Measurements from ENCODE around the gene CCDC142. TPM values are rescaled to one million over a fixed set of nuclear protein-coding genes. Genes with fewer than 3 reads are reported as not detected.

Gene CCDC142, protein sequence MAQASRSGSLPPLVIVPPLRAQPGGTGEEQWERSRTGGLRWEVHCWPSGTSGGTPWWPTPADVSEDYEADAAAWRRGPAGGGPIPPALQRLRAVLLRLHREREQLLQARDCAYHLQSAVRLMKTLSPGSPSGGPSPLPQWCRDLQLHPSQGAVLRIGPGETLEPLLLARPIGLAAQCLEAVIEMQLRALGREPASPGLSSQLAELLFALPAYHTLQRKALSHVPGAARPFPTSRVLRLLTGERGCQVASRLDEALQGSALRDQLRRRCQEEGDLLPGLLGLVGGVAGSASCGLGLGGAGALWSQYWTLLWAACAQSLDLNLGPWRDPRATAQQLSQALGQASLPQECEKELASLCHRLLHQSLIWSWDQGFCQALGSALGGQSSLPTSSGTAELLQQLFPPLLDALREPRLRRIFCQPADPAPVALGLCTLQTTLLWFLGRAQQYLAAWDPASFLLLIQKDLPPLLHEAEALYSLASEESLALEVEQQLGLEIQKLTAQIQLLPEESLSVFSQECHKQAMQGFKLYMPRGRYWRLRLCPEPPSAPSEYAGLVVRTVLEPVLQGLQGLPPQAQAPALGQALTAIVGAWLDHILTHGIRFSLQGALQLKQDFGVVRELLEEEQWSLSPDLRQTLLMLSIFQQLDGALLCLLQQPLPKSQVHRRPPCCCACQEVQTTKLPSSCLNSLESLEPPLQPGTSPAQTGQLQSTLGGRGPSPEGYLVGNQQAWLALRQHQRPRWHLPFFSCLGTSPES
- total RNA-seq, result 4.6 TPM

DNA sequence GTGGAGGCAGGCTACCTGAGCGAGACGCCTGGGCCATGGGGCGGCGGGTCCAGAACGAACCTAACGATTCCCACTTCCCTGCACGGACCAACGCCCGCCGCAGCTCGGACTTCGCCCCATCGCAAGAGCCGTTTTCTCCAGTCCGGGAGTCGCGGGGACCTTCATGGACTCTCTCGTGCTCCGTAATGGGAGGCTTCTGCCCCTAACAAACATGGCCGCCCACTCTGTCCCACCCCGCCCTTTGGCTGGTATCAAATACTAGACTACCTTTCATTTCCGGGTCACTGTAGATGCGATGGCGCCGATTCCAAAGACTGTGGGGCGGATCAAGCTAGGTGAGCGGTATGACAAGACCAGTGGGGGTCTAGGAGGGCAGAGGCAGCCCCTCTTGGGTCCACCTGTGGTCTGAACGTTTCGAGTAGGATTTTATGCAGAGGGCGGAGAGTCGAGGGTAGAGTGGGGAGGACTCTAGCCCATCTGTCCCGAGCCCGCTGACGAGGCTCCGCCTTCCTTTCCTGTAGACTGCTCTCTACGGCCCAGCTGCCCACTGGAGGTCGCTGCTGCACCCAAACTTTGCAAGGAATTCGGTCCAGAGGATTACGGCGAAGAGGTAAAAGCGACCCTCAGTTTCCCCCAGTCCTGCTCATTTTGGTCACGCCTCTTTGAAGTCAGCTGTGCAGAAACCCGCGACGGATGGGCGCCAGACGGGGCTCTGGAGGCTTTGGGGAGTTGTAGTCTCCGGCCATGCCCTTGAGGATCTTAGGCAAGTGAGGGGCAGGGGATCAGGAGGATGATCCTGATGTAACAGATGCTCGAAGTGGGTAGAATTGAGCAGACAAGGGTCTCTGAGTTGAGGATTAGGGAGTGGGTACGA, at the start of gene CCDC142, which contains the start of gene TTC31:
Gene CCDC142, minus strand, starts transcription at position 198 of the 874 bp plus-strand sequence. Its CDS starts 161 bp downstream, at position 37.
Gene TTC31, plus strand, starts transcription at position 281 of the 874 bp plus-strand sequence. Its CDS starts 15 bp downstream, at position 296.
- peak; percentile 98 for ATAC-seq

DNA sequence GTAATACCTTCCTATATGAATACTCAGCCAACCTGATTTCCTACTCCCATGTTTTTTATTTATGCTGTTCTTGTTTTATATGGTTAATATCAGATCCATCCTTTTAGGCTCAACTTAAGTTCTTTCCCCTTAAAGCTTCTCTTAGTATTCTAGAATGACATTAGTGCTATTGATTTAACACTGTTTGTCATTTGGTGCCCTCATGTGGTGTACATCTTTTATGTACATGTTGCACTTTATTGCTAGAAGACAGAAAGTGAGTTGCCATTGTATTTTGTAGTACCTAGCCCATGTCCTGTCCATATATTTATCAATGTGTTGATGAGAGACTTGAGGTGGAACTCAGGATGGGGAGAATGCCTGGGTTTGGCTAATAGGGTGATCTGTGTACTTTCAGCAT, 49.4 kb upstream of the CCDC142 start:
- ATAC-seq, result no peak

DNA sequence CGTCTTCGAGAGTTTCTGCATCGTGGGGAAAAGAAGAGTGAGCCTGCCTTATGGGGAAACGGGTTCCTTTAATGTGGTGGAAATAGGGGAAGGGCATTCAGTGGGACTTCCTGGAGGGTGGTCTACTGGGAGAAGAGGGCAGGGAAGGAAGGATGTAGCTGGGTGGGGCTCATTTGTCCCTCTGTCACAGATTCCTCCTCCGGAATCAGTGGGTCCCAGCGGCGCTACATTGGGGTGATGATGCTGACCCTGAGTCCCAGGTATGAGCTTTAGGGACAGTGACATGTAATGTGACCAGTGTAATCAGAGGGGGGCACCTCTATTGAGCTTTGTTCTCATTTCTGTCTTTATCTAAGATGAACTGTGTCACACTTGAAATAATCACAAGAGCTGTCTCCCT, 48.9 kb upstream of the CCDC142 start:
- ATAC-seq, result no peak

DNA sequence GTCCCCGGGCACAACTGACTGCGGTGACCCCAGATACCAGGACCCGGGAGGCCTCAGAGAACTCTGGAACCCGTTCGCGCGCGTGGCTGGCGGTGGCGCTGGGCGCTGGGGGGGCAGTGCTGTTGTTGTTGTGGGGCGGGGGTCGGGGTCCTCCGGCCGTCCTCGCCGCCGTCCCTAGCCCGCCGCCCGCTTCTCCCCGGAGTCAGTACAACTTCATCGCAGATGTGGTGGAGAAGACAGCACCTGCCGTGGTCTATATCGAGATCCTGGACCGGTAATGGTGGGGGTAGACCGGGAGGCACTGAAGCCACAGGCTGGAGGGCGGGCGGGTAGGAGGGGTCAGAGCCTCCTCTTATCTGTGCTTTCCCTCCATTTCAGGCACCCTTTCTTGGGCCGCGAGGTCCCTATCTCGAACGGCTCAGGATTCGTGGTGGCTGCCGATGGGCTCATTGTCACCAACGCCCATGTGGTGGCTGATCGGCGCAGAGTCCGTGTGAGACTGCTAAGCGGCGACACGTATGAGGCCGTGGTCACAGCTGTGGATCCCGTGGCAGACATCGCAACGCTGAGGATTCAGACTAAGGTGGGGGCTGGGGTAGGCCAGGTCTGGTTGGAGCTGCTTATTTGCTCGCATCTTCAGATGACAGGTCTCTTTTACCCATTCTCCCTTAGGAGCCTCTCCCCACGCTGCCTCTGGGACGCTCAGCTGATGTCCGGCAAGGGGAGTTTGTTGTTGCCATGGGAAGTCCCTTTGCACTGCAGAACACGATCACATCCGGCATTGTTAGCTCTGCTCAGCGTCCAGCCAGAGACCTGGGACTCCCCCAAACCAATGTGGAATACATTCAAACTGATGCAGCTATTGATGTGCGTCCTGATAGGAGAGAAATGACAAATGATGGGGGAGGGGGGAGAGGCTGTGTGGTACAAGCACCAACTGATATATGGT, 47.7 kb upstream of the CCDC142 start:
- ATAC-seq, result peak; percentile 1

DNA sequence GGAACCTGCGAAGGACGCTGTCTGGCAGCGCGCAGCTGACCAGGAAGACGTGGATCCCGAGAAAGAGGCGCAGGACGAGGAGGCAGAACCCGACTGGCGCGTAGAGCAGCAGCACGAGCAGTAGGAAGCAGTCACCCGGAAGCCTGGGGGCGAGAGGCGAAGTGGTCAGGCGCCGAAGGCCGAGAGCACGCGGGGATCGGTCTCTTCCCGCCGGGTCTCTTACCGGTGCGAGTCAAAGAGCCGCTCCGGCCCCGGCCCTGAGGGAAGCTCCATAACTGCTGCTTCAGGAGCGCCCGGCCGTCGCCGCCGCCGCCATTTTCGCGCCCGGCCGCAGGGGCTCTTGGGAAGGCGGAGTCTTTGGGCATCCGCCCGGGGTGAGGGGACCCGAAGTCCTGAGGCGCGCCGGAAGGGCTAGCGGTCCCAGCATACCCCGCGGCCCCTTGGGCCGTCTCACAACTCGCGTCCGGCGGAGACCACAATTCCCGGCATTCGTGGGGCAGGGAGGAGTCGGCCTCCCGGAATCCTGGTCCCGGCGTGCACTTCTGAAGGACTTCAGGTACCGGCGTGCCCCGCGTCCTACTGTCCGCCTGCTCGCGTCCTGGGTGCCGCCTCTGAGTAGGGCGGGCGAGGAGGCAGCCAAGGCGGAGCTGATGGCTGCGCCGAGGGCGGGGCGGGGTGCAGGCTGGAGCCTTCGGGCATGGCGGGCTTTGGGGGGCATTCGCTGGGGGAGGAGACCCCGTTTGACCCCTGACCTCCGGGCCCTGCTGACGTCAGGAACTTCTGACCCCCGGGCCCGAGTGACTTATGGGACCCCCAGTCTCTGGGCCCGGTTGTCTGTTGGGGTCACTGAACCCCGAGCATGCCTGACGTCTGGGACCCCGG, 46.8 kb upstream of the CCDC142 start, which contains the start of the genes AUP1 and HTRA2:
Gene AUP1, minus strand, starts transcription at position 350 of the 882 bp plus-strand sequence. Its CDS starts 77 bp downstream, at position 273.
Gene HTRA2, plus strand, starts transcription at position 577 of the 882 bp plus-strand sequence. Its CDS starts 74 bp downstream, at position 651.
- ATAC-seq, result peak; percentile 90

DNA sequence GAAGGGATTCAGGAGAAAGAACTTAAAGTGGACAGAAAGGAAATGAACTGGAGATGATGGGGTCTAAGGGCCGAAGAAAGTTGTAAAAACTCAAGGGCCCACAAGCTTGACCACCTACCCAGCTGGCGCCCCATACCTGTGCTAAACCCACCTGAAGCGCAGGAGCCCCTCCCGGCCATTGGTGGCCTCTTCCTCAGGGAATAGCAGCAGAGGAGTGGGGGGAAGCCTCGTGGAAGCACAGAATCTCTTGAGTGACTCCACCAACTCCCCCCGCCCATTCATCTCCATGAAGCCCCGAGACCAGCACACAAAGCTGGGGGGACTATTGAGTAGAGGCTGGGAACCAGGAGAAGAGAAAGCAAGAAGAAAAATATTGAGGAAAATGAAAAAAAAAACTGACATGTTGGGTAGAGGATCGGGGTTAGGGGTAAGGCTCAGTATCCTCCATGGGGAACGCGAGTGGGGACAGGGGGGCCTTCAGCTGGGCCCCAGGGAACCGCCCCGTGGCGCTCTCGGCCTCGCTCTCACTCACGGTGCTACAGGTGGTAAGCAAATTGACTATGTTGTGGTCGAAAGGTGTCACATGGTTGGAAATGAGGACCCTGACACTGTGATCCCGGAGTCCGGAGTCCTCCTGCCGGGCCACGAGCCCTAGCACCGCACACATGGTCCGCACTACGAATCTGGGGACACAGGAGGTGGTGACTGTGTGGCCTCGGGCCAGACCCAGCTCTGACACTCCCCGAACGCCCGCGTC, 46.0 kb upstream of the CCDC142 start:
- ATAC-seq, result no peak

DNA sequence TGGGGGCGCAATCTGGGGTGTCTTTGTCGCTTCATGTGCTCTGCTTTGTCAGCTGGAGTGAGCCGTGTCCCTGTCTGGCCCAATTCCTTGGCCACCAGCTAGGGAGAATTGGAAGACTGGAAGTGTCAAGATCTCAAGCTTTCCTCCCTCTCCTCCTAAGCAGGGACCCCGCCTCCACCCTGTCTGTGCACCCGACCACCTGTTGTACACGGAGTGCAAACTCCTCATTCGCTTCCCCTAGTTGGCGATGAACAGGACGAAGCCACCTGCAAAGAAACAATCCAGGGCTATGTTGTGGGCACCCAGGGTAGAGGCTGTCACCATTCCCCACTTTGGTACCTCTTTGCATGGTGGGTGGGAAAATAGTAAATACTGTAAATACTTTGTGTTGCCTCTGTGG, 44.9 kb upstream of the CCDC142 start:
- no peak for ATAC-seq

DNA sequence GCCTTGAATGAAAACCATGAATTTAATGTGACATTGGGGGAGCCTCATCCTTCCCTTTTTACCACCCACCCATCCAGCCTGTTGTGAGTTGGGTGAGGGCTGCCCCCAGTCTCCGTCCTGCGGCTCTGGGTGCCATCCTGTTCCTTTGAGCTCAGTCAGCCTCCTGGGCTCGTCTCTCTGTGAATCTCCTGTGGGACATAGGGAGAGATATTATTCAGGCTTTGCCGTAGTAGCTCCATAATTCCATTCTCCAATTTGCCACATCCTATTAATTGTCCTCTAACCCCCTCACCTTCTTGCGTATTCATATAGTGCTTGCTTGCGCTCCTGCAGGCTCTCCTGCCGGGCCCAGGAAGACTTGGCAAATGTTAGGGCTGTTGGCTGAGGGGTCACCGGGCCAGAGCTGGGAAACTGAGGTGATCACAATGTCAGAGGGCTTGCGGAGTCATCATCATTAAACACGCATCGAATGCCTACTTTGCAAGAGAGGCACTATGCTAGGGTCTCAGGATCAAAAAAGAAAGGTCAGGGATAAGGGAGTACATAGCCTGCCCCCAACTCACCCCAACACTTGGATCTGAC, 43.9 kb upstream of the CCDC142 start:
- no peak for ATAC-seq

DNA sequence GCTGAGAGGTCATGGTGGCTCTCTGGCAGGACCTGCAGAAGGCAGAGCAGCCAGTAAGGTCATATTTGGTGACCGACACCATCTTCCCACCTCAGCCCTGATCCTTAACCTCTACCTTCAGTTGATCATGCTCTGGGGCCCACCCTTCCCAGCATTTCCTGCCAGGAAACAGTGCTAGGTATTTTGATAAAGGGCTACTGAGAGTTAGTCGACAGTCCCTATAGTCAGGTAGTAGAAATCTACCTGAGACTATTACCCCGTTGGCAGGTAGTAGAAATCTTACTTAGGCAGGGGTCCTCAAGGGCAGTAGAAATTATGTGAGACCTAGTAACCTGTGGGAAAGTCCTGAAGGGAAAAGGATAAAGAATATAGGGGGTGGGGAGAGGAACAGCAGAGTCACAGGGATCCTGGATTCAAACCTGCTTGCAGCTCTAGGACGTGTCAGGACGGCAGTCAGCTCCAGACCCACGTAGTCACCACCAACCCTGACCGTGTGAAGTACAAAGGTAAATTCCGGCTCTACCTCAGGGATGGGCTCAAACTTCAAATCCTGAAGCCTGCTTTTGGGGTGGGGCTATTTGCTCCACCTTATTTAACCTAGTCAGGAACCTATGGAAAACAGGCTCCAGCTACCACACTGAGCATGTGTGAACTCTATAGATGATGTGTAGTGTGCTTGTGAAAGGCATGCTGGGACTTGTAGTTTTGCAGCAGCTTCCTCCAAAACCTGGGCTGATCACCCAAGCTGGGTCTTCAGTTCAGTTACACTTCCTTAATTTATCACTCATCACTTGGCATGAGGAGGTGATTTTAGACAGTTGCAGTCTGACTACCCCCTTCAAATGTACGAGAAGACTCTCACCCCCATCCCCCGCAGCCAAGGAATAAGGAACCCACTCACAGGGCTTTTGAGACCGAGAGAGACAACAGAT, 43.2 kb upstream of the CCDC142 start, which contains the start of gene DQX1:
Gene DQX1, minus strand, starts transcription at position 515 of the 932 bp plus-strand sequence. Its CDS starts 502 bp downstream, at position 13.
- ATAC-seq, result peak; percentile 74

DNA sequence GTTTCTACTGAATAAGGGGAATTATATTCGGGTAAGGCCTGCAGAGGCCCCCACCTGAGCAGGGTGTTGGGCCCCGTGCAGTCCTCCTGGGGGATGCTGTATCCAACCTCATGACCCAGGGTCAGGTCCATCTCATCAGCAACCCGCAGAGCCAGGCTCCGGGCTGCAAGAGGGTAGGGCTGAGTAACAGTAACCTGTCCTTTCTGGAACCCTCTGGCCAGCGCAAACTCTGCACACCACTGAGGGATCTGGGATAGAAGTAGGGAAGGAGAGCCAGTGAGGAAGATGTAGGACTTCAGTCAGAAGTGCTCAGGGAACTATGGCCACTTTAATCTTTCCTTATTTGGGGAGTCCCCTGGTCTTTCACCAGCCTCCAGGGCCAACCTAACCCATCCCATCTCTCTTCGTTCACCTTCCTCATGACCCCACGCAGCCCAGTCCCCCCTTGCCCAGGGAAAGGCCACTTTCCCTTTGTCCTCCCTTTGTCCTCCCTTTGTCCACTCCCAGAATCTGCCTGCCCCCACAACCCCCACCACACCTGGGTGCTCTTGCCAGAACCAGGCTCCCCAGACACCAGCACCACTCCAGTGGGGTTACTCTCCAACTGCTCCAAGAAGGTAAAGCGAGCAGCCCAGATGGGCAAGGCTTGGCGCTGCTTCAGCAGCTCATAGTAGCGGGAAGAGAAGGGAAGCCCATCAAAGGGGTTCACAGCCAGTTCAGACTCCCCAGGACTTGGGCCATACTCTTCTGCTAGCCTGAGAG, 42.3 kb upstream of the CCDC142 start:
- no peak for ATAC-seq

DNA sequence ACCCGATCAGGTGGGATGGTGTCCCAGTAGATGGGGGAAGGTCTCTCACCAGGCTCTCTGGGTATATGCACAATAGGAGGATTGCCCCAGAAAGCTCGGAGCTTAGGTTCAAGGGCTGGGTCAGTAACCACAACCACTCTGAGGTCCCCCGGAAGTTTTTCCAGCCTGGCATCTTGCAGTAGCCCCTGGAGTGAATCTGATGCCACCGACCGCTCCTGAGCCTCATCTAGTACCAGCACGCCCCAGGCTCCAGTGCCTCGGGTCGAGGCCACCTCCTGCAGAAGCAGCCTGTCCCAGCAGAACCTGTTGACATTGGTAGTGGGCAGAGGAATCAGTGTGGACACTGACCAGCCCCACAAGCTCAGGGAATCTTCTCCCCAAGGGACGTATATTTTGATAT, 41.2 kb upstream of the CCDC142 start:
- ATAC-seq, result no peak

DNA sequence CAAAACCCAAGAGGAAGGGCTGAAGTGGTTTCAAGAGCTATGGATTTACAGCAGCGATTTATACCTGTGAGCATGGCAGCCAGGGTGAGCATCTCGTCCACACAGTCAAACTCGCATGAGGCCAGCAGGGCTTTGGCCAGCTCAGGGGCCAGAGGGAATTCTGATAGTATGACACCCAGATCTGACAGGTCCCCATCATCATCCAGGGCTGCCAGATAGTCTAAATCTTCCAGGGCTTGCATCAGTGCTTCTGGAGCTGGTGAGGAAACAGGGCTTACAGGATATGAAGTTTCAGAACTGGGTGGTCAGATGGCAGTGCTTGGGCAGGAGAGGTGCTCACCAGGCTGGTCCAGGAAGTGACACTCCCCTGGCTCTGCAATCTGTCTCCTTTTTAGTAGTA, 39.7 kb upstream of the CCDC142 start:
- ATAC-seq, result no peak

DNA sequence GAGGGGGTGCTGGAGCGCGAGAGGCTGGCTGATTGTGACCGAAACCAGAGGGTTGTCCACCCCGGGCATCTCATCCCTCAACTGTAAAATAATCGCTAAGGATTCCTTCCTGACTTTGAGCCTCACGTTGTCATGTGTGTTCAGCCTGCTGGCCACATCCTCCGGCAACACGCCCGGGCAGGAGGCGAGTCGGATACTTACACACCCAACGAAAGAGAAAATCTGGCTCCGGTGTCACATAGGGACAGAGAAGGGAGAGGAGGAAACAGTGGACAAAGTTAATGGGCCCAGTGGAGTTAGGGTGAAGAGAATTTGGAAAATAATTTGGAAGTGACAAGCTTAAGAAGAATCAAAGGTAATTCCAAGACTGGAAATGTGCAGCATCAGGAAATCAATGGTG, 33.9 kb upstream of the CCDC142 start:
- ATAC-seq, result no peak

DNA sequence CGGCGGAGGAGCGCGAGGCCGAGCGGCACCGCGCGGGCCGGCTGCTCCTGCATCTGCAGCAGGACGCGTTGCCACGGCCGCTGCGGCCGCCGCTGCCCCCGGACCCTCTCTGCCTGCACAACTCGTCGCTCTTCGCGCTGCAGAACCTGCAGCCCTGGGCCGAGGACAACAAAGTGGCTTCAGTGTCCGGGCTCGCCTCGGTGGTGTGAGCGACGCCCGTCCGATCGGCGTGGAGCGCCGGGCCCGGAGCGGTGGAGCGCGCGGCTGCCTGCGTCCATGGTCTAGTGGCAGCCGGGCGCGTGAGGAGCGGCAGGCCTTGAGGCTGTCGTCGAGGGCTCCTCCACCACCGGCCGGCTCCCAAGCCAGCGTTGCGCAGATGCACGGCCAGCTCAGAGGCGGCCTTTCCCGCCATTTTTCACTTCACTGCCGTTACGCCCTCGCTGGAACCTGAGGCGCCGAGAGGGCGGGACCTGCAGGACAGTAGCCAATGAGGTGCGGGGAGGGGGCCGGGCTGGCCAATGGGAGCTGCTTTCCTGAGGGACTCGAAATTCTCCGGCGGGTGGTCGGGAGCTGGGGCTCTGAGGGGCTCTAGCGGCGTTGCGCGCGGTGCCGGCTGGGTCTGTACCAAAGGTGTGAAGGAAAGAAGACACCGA, 33.3 kb upstream of the CCDC142 start:
- peak; percentile 46 for ATAC-seq

DNA sequence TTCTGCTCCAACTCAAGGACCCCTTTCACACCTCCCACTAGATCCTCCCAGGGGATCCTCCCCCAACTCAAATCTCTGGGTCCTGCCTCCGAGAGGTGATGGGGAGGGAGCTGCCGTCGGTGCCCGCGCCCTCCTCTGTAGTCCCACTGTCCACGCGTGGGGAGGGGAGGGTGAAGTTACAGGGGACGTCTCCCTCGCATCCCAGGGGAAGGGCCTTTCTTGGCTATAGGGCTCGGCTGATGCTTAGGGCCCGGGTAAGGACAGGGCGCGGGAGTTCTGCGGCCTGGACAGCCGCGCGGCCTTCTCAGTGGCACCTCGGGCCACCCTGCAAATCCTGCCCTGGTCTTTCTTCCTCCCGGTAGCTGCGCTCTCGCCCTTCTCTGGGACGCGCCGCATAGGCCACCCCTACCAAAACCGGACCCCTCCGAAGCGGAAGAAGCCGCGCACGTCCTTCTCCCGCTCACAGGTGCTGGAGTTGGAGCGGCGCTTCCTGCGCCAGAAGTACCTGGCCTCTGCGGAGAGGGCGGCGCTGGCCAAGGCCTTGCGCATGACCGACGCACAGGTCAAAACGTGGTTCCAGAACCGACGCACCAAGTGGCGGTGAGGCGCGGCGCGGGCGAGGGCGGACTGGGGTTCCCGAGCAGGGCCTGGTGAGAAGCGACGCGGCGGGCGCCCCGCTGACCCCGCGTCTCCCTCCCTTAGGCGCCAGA, 32.6 kb upstream of the CCDC142 start:
- ATAC-seq, result peak; percentile 18
